ENCODE results near the gene GANAB.

- TF ChIP-seq CTCF (IDR thresholded peaks at IDR 0.05) (peak; percentile 43 to 71 (median 55)), POLR2A (IDR thresholded peaks at IDR 0.05; ENCODE audit: low read depth) (no peak), POLR2AphosphoS5 (IDR thresholded peaks at IDR 0.05) (peak; percentile 22 to 39)
Observed at GRCh38 chr11:62593434-62594044, 52.9 kb downstream of the GANAB start.
